ENCODE measurements around the gene SPIRE1. TPM values are rescaled to one million over a fixed set of nuclear protein-coding genes. Genes with fewer than 3 reads are reported as not detected.

The SPIRE1 gene
- total and polyA plus RNA-seq, 7 donors, result 15.5 to 82.3 (median 39.6) TPM

GRCh38 chr18:12474146-12474545 lies 183.8 kb downstream of the SPIRE1 start:
- ATAC-seq, result no peak

GRCh38 chr18:12470382-12471075 lies 187.4 kb downstream of the SPIRE1 start:
- ATAC-seq (no peak), DNase-seq (no peak)
- WGBS, 3 donors, result 78 to 83% (median 81%) methylated on average over 7 of the region's 7 CpGs
- Histone ChIP-seq H3K4me1 (no peaks in the 10 kb centered on the region), H3K27me3 (ENCODE audit: insufficient read depth in 3 of 3, low read length in 2 of 3) (no peaks in the 10 kb centered on the region), H3K36me3 (ENCODE audit: insufficient read depth in 1 of 2, low read depth in 1 of 2) (peaks cover 0 to 21% of the 10 kb centered on the region in 2 donors), H3K27ac (no peak overlapping the region), H3K9me3 (no peaks in the 10 kb centered on the region), H3K4me3 (no peak overlapping the region)
- intact Hi-C loops (cut with DNase I), result no loop called here
- TF ChIP-seq CTCF (IDR thresholded peaks at IDR 0.05), result no peak

More at GRCh38 chr18:12474146-12474545, 183.8 kb downstream of the SPIRE1 start:
- no peak overlapping the region for H3K4me3 ChIP-seq
- no peak for DNase-seq
- H3K9me3 ChIP-seq, result no peaks in the 10 kb centered on the region
- H3K4me1 ChIP-seq, result no peaks in the 10 kb centered on the region
- H3K27me3 ChIP-seq (ENCODE audit: insufficient read depth in 3 of 3, low read length in 2 of 3), result no peaks in the 10 kb centered on the region
- H3K36me3 ChIP-seq (ENCODE audit: insufficient read depth in 1 of 2, low read depth in 1 of 2), result peaks cover 0 to 52% of the 10 kb centered on the region in 2 donors
- intact Hi-C loops (cut with DNase I), result no loop called here
- no peak overlapping the region for H3K27ac ChIP-seq
- TF ChIP-seq CTCF (IDR thresholded peaks at IDR 0.05), result no peak

- intact Hi-C loops (cut with DNase I), result no loop called here
- no peak overlapping the region for H3K4me3 ChIP-seq
- no peak for DNase-seq
- no peaks in the 10 kb centered on the region for H3K9me3 ChIP-seq
- no peaks in the 10 kb centered on the region for H3K27me3 ChIP-seq (ENCODE audit: insufficient read depth in 3 of 3, low read length in 2 of 3)
- ATAC-seq, result no peak
- 92 to 96% (median 92%) methylated on average over 4 of the region's 4 CpGs for WGBS, 3 donors
- H3K4me1 ChIP-seq, result no peaks in the 10 kb centered on the region
- H3K27ac ChIP-seq, result no peak overlapping the region
- peaks cover 0 to 22% of the 10 kb centered on the region in 2 donors for H3K36me3 ChIP-seq (ENCODE audit: insufficient read depth in 1 of 2, low read depth in 1 of 2)
- TF ChIP-seq CTCF (IDR thresholded peaks at IDR 0.05), result no peak
Measured at GRCh38 chr18:12468445-12468844, 189.5 kb downstream of the SPIRE1 start.

GRCh38 chr18:12464731-12465130 lies 193.2 kb downstream of the SPIRE1 start:
- no peaks in the 10 kb centered on the region for H3K9me3 ChIP-seq
- ATAC-seq, result no peak
- H3K36me3 ChIP-seq (ENCODE audit: insufficient read depth in 1 of 2, low read depth in 1 of 2), result peaks cover 0 to 55% of the 10 kb centered on the region in 2 donors
- no peak overlapping the region for H3K4me3 ChIP-seq
- 92 to 96% (median 94%) methylated on average over 9 of the region's 9 CpGs for WGBS, 3 donors
- H3K27ac ChIP-seq, result no peak overlapping the region
- no peak for DNase-seq
- no peaks in the 10 kb centered on the region for H3K27me3 ChIP-seq (ENCODE audit: insufficient read depth in 3 of 3, low read length in 2 of 3)
- TF ChIP-seq CTCF (IDR thresholded peaks at IDR 0.05), result no peak
- H3K4me1 ChIP-seq, result no peaks in the 10 kb centered on the region
- intact Hi-C loops (cut with DNase I), result no loop called here

- DNase-seq (no peak), ATAC-seq (no peak)
- Histone ChIP-seq H3K27ac (no peak overlapping the region), H3K27me3 (ENCODE audit: insufficient read depth in 3 of 3, low read length in 2 of 3) (no peaks in the 10 kb centered on the region), H3K9me3 (no peaks in the 10 kb centered on the region), H3K36me3 (ENCODE audit: insufficient read depth in 1 of 2, low read depth in 1 of 2) (peaks cover 0 to 68% of the 10 kb centered on the region in 2 donors), H3K4me3 (no peak overlapping the region), H3K4me1 (no peaks in the 10 kb centered on the region)
- TF ChIP-seq CTCF (IDR thresholded peaks at IDR 0.05), result no peak
- WGBS, 3 donors, result 72 to 76% (median 75%) methylated on average over 7 of the region's 7 CpGs
- intact Hi-C loops (cut with DNase I), result no loop called here
Measured at GRCh38 chr18:12463191-12463590, 194.7 kb downstream of the SPIRE1 start.
